CD4-positive, alpha-beta T cell treated with Interleukin-10 for 1 hour (primary cell): ENCODE data around the gene PLA2G2D.
A peak's percentile ranks its signal among the peaks of the same experiment; 100 is the strongest.

ENCODE experiments used
- DNase-seq: peaks from one replicate; pipeline ENCODE4 v3.0.0-alpha.2; 2020

PLA2G2D gene

GRCh38 chr1:20112279-20113000 lies 6.9 kb downstream of the PLA2G2D start:
- DNase-seq: no peak

- no peak for DNase-seq
Measured at GRCh38 chr1:20111452-20111851, 7.9 kb downstream of the PLA2G2D start.

GRCh38 chr1:20110679-20111078 lies 8.7 kb downstream of the PLA2G2D start:
- no peak for DNase-seq

- DNase-seq: no peak
Measured at GRCh38 chr1:20109223-20109856, 10.0 kb downstream of the PLA2G2D start.

- no peak for DNase-seq
Measured at GRCh38 chr1:20108366-20109123, 10.8 kb downstream of the PLA2G2D start.

- DNase-seq: no peak
Measured at GRCh38 chr1:20107796-20108195, 11.5 kb downstream of the PLA2G2D start.

- DNase-seq: no peak
Measured at GRCh38 chr1:20107351-20107750, 12.0 kb downstream of the PLA2G2D start.

GRCh38 chr1:20105856-20106255 lies 13.5 kb downstream of the PLA2G2D start:
- DNase-seq: no peak

GRCh38 chr1:20102875-20103274 lies 16.5 kb downstream of the PLA2G2D start:
- DNase-seq: no peak

- peak; percentile 33 for DNase-seq
Measured at GRCh38 chr1:20100632-20101355, 18.5 kb downstream of the PLA2G2D start.

GRCh38 chr1:20099533-20099932 lies 19.8 kb downstream of the PLA2G2D start:
- no peak for DNase-seq

- DNase-seq: no peak
Measured at GRCh38 chr1:20096840-20097447, 22.4 kb downstream of the PLA2G2D start.

- no peak for DNase-seq
Measured at GRCh38 chr1:20095564-20096434, 23.5 kb downstream of the PLA2G2D start.

- DNase-seq: no peak
Measured at GRCh38 chr1:20093940-20094391, 25.4 kb downstream of the PLA2G2D start.

GRCh38 chr1:20093303-20093702 lies 26.0 kb downstream of the PLA2G2D start:
- DNase-seq: no peak

GRCh38 chr1:20090641-20091040 lies 28.7 kb downstream of the PLA2G2D start:
- no peak for DNase-seq

GRCh38 chr1:20090119-20090518 lies 29.2 kb downstream of the PLA2G2D start:
- no peak for DNase-seq

GRCh38 chr1:20089328-20090077 lies 29.8 kb downstream of the PLA2G2D start:
- DNase-seq: no peak

- no peak for DNase-seq
Measured at GRCh38 chr1:20087668-20088067, 31.7 kb downstream of the PLA2G2D start.

- no peak for DNase-seq
Measured at GRCh38 chr1:20086800-20087199, 32.5 kb downstream of the PLA2G2D start.
